IMR-90 (cell line): ENCODE data around the gene BBS1. TPM values are rescaled to one million over a fixed set of nuclear protein-coding genes. Genes with fewer than 3 reads are reported as not detected.

Experiments
- ATAC-seq: fragments of 200-7000 bp; cut with Tn5 transposase; 2 replicates; pipeline ENCODE4 v1.9.1; 2020; ENCODE audit warnings: low read depth, mild to moderate bottlenecking, moderate library complexity
- BruUV-seq: library from RNA; stranded (reverse); fragments of 400-500 nt; replicated peaks from 2 replicates; lab custom pipeline; 2021; lab: Mats Ljungman, UMichigan
- CTCF ChIA-PET: fragments of 300-600 bp; formaldehyde crosslinking; extraction: SDS; loops from one replicate; lab custom pipeline; 2021; ENCODE audit warnings: antibody characterized with exemption; lab: Yijun Ruan, JAX
- POLR2A ChIA-PET: fragments of 300-600 bp; sonication (Branson Sonifier 250); formaldehyde crosslinking; loops from one replicate; lab custom pipeline; 2022; ENCODE audit warnings: antibody characterized with exemption; ENCODE audit not compliant: unreplicated experiment; lab: Charles Lee
- DNase-seq: peaks from one replicate; pipeline ENCODE4 v3.0.0; 2013
- H2AFZ ChIP-seq: replicated peaks from 2 replicates; pipeline ENCODE3; 2013; ENCODE audit warnings: low read length, mild to moderate bottlenecking; ENCODE audit not compliant: poor library complexity
- H2AK5ac ChIP-seq: 2 replicates; pipeline ENCODE4 v1.6.1; 2013; ENCODE audit warnings: low read depth, low read length, inconsistent platforms
- H2AK9ac ChIP-seq: replicated peaks from 2 replicates; pipeline ENCODE3; 2013; ENCODE audit warnings: mild to moderate bottlenecking, low read depth, low read length, moderate library complexity; ENCODE audit not compliant: poor library complexity
- H2BK120ac ChIP-seq: 2 replicates; pipeline ENCODE4 v1.6.1; 2013; ENCODE audit warnings: low read depth, low read length, inconsistent platforms
- H2BK15ac ChIP-seq: 3 replicates; pipeline ENCODE4 v1.6.1; 2013; ENCODE audit warnings: low read depth, low read length, inconsistent platforms
- H2BK20ac ChIP-seq: 2 replicates; pipeline ENCODE4 v1.6.1; 2013; ENCODE audit warnings: low read depth, mild to moderate bottlenecking, inconsistent platforms, low read length, moderate library complexity
- H2BK5ac ChIP-seq: 2 replicates; pipeline ENCODE4 v1.6.1; 2013; ENCODE audit warnings: mild to moderate bottlenecking, low read depth, low read length, inconsistent platforms; ENCODE audit not compliant: poor library complexity, severe bottlenecking
- H3K14ac ChIP-seq: replicated peaks from 2 replicates; pipeline ENCODE4 v1.6.1; 2013; ENCODE audit warnings: low read depth, low read length, inconsistent platforms
- H3K18ac ChIP-seq: 2 replicates; pipeline ENCODE4 v1.6.1; 2013; ENCODE audit warnings: low read depth, low read length, control low read depth
- H3K23ac ChIP-seq: 2 replicates; pipeline ENCODE4 v1.6.1; 2013; ENCODE audit warnings: low read depth, low read length, inconsistent platforms
- H3K27ac ChIP-seq: 2 replicates; pipeline ENCODE4 v1.5.1; 2013; ENCODE audit warnings: mild to moderate bottlenecking, control low read depth, low read length; ENCODE audit not compliant: insufficient read depth
- H3K27me3 ChIP-seq: 2 replicates; pipeline ENCODE4 v1.6.1; 2013; ENCODE audit warnings: low read length; ENCODE audit not compliant: control insufficient read depth, insufficient read depth
- H3K36me3 ChIP-seq: 2 replicates; pipeline ENCODE4 v1.6.1; 2013; ENCODE audit warnings: low read length, mixed read lengths; ENCODE audit not compliant: control insufficient read depth, insufficient read depth
- H3K4ac ChIP-seq: 2 replicates; pipeline ENCODE4 v1.6.1; 2013; ENCODE audit warnings: low read depth, low read length, inconsistent platforms
- H3K4me1 ChIP-seq: 2 replicates; pipeline ENCODE4 v1.6.1; 2013; ENCODE audit warnings: low read length, mixed read lengths; ENCODE audit not compliant: control insufficient read depth, insufficient read depth
- H3K4me2 ChIP-seq: 2 replicates; pipeline ENCODE4 v1.6.1; 2013; ENCODE audit warnings: low read depth, mild to moderate bottlenecking, control low read depth, low read length, moderate library complexity
- H3K4me3 ChIP-seq: 2 replicates; pipeline ENCODE4 v1.5.1; 2013; ENCODE audit warnings: low read depth, mild to moderate bottlenecking, control low read depth, low read length, moderate library complexity; ENCODE audit not compliant: insufficient read depth
- H3K56ac ChIP-seq: 2 replicates; pipeline ENCODE4 v1.6.1; 2013; ENCODE audit warnings: low read length, inconsistent platforms; ENCODE audit not compliant: insufficient read depth; ENCODE audit errors: extremely low read depth
- H3K79me1 ChIP-seq, 2 experiments: 2 replicates each; pipeline ENCODE4 v1.6.1; 2013; ENCODE audit warnings: low read length in 2 of 2, inconsistent platforms in 1 of 2, low read depth in 1 of 2
- H3K9ac ChIP-seq: 2 replicates; pipeline ENCODE4 v1.6.1; 2013; ENCODE audit warnings: low read depth, low read length, control low read depth
- H3K9me1 ChIP-seq: 2 replicates; pipeline ENCODE4 v1.6.1; 2013; ENCODE audit warnings: low read length, inconsistent platforms; ENCODE audit not compliant: insufficient read depth
- H3K9me3 ChIP-seq: 2 replicates; pipeline ENCODE4 v1.6.1; 2013; ENCODE audit warnings: low read length; ENCODE audit not compliant: control insufficient read depth, insufficient read depth
- H4K20me1 ChIP-seq: 2 replicates; pipeline ENCODE4 v1.6.1; 2013; ENCODE audit warnings: low read length, inconsistent platforms; ENCODE audit not compliant: insufficient read depth
- H4K5ac ChIP-seq: 2 replicates; pipeline ENCODE4 v1.6.1; 2013; ENCODE audit warnings: mild to moderate bottlenecking, low read depth, low read length, control low read depth
- H4K8ac ChIP-seq, 2 experiments: 2 replicates each; pipeline ENCODE4 v1.6.1; 2013; ENCODE audit warnings: low read depth in 2 of 2, low read length in 2 of 2, control low read depth in 1 of 2, inconsistent platforms in 1 of 2
- H4K91ac ChIP-seq: 2 replicates; pipeline ENCODE4 v1.6.1; 2013; ENCODE audit warnings: low read depth, low read length, inconsistent platforms; ENCODE audit not compliant: insufficient read depth
- BHLHE40 ChIP-seq: fragments of 150-350 bp; IDR thresholded peaks from 2 replicates; pipeline ENCODE4 v1.6.1; 2016; ENCODE audit warnings: mild to moderate bottlenecking, low read depth, low read length
- CEBPB ChIP-seq: IDR thresholded peaks from 2 replicates; pipeline ENCODE4 v1.6.1; 2012; ENCODE audit warnings: low read depth, low read length, improper control_type of control experiment
- POLR2A ChIP-seq: IDR thresholded peaks from 2 replicates; pipeline ENCODE4 v1.6.1; 2012; ENCODE audit warnings: mild to moderate bottlenecking, low read depth, low read length
- WGBS, 2 experiments: methylation state at CpG; one replicate each; pipeline versions ENCODE4 v1.1.5 to v1.1.7; 2013; ENCODE audit warnings: missing lambda C conversion rate in 2 of 2; ENCODE audit not compliant: insufficient read length in 1 of 2; ENCODE audit errors: extremely low coverage in 2 of 2; 5-methylcytosine and 5-hydroxymethylcytosine counted together
- dilution Hi-C: fragments of 300-500 bp; cut with HindIII; formaldehyde crosslinking; loops from one replicate; pipeline ENCODE4 v1.14.3; 2018; ENCODE audit warnings: low sequenced_read_pairs; ENCODE audit not compliant: unreplicated experiment
- in situ Hi-C: fragments of 300-500 bp; cut with MboI; formaldehyde crosslinking; loops from 3 replicates; pipeline ENCODE4 v1.14.3; 2019; ENCODE audit warnings: low sequenced_read_pairs, inconsistent platforms, mixed read lengths
- intact Hi-C: fragments of 100-400 bp; cut with micrococcal nuclease; formaldehyde crosslinking; loops from 2 replicates; pipeline ENCODE4 v1.10.0; 2022
- polyA plus RNA-seq, 3 experiments: library from polyadenylated mRNA; depleted of rRNA; stranded (reverse); fragments of >200 nt; gene quantifications; 2 replicates each; pipeline ENCODE4 v1.2.3, GENCODE V29; 2012; ENCODE audit warnings: low replicate concordance in 1 of 3
- total RNA-seq: library from RNA; depleted of rRNA; stranded (reverse); fragments of >200 nt; gene quantifications from 2 replicates; pipeline ENCODE4 v1.2.3, GENCODE V29; 2012

Gene BBS1
- total and polyA plus RNA-seq, 2 of the 4 experiments (the other 2 are of a cell fraction) = 16.5 to 20.6 TPM

DNA sequence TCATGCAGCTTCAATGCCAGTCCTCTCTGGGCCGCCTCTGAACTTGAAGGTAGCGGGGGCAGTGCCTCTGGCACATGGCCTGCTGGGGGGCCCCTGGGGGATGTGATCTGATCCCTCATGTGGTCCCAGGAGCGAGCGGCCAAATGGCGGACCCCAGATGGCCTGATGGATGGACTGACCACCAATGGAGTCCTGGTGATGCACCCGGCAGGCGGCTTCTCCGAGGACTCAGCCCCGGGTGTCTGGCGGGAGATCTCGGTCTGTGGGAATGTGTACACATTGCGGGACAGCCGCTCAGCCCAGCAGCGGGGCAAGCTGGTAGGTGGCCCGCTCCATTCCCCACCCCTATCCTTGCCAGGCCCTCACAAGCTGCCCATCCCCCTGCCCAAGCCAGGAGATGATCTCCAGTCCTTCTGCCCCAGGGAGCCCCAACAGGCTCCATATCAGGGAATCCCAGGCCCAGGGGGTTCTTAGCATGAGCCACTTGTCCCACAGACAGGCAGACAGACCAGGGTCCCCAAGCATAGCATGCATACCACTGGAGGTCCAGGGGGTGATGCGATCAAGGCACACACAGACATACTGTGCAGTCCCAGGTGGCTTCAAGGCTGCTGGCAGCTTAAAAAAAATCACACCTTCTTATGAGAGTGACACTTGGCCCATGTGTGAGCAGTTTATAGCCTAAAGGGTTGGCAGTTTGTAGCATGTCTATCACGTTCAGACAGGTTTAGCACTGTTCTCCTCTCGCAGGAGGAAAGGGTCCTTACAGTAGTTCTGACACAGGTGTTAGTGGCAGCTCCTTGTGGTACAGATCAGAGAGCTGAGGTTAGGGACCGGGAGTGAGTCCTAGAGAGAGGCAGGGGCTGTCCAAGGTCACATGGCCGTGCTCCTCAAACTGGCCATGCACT is 36.6 kb upstream of the BBS1 start:
- H4K5ac ChIP-seq = no peak overlapping the region
- no peak overlapping the region for H4K91ac ChIP-seq
- peaks cover 32% of the 10 kb centered on the region for H3K36me3 ChIP-seq
- 81% methylated on average over 14 of the region's 20 CpGs; no CpG with 5 or more reads in 1 of the 2 experiments for WGBS, 2 experiments
- H3K27me3 ChIP-seq = no peaks in the 10 kb centered on the region
- no peak for TF ChIP-seq CEBPB
- TF ChIP-seq POLR2A = no peak
- TF ChIP-seq BHLHE40 = no peak
- H3K23ac ChIP-seq = no peak overlapping the region
- H2BK120ac ChIP-seq = no peak overlapping the region
- CTCF ChIA-PET = no interaction called here
- no peak overlapping the region for H2AK5ac ChIP-seq
- peaks cover 1% of the 10 kb centered on the region for H3K4me1 ChIP-seq
- 0 out of 2 replicates have a peak, but pooled peaks cover 11% of the 10 kb centered on the region for H3K9me1 ChIP-seq
- H3K4me2 ChIP-seq = no peak overlapping the region
- no peaks in the 10 kb centered on the region for H3K9me3 ChIP-seq
- DNase-seq = no peak
- no peak overlapping the region for H3K18ac ChIP-seq
- H3K56ac ChIP-seq = no peak overlapping the region
- ATAC-seq = no peak
- no peak overlapping the region for H2BK5ac ChIP-seq
- no peak overlapping the region for H2BK20ac ChIP-seq
- peaks cover 11% of the 10 kb centered on the region; the same call in 1 of the 2 replicates for H4K20me1 ChIP-seq
- no TSS peak for BruUV-seq
- in situ Hi-C loops = no loop called here
- H2AFZ ChIP-seq = no peak overlapping the region
- H3K79me1 ChIP-seq = peaks cover 11 to 33% of the 10 kb centered on the region in 2 experiments
- H3K27ac ChIP-seq = no peak overlapping the region
- H3K4me3 ChIP-seq = no peak overlapping the region
- H3K4ac ChIP-seq = no peak overlapping the region
- H3K14ac ChIP-seq = no peak overlapping the region
- H2BK15ac ChIP-seq = no peak overlapping the region
- no peak overlapping the region for H3K9ac ChIP-seq
- intact Hi-C loops = no loop called here
- no peak overlapping the region for H4K8ac ChIP-seq
- no peak overlapping the region for H2AK9ac ChIP-seq
- POLR2A ChIA-PET = interaction anchor here (1.1 kb wide), 1 partner anchor 12 kb away, joined by 3 read pairs; no protein-coding TSS in a partner anchor
- dilution Hi-C loops = no loop called here
